GM19468 (cell line): ENCODE measurements around the gene RXRA.

ENCODE experiments used
- ATAC-seq: cut with Tn5 transposase; IDR thresholded peaks from one replicate; pipeline ENCODE4 v1.9.1; 2021; ENCODE audit warnings: mild to moderate bottlenecking, moderate library complexity, moderate number of reproducible peaks; ENCODE audit not compliant: unreplicated experiment; ENCODE audit errors: extremely low read depth

The RXRA gene

DNA sequence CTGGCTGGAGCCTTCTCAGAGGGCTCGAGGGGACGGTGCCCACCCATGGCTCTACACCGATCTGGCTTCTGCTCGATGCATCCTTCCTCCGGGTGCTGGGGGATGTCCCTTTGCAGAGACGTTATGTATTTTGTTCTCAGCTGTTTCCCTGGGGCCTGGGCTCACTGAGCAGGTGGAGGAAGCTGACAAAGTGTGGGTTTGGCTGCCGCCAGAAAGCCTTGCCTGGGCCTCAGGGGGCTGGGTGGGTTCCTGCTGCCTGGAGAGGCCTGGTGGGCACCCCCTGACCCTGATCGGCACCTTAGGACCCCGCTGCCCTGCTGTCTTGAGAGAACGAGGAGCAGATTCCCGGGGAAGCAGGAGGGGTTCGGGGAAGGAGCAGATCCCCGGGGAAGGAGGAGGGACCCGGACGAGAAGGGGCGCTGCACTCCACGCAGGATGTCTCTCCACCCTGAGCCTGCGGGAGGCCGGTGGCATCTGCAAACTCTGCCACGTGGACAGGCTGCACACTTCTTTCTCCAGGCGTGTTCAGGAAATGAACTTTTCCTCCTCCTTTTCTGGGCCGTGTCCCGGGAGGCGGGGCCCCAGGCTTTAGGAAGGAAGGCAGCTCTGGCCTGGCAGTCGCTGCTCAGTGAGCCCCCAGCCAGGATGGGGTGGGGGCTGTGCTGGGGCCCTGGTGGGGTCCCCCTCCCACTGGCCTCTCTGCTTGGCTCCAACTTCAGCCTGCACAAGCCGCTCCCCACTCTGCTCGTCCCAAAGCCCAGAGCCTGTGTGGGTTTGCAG is 148.9 kb downstream of the RXRA start:
- no peak for ATAC-seq

DNA sequence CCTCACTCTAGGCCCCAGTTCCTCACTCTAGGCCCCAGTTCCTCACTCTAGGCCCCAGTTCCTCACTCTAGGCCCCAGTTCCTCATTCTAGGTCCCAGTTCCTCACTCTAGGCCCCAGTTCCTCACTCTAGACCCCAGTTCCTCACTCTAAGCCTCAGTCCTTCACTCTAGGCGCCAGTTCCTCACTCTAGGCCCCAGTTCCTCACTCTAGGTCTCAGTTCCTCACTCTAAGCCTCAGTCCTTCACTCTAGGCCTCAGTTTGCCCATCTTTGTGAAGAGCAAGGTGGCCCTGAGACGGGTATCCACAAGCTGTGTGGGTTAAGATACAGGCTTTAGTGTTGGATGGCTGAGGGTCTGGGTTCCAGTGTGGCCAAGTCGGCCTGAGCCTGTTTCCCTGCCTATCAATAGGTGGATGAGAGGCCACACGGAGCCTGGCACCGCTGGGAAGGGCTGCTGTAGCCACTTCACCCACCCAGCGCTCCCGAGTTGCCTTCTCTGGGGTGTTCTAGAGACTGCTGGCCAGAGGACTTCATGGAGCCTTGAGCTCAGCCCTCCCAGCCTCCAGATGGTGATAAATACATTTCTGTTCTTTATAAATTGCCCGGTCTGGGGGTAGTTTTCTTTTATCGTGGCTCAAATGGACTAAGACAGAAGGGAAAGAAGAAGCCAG is 150.2 kb downstream of the RXRA start:
- no peak for ATAC-seq

DNA sequence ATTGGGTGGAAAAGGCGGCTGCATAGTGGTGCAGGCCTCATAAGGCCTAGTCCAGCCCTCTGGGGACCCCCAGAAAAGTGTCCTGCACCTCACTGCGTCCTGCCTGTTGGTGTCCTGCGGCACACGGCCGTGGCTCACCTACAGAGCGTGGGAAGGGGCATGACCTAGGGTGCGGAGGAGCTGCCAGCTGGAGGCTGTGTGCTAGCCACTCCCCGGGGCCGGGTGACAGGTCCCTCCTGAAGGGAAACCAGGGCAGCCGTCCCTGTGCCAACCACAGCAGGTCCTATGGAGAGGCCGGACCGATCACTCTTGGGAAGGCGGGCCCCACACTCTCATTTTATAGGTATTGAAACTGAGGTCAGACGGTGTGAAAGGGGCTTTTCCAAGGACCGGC is 150.7 kb downstream of the RXRA start:
- ATAC-seq, result no peak

DNA sequence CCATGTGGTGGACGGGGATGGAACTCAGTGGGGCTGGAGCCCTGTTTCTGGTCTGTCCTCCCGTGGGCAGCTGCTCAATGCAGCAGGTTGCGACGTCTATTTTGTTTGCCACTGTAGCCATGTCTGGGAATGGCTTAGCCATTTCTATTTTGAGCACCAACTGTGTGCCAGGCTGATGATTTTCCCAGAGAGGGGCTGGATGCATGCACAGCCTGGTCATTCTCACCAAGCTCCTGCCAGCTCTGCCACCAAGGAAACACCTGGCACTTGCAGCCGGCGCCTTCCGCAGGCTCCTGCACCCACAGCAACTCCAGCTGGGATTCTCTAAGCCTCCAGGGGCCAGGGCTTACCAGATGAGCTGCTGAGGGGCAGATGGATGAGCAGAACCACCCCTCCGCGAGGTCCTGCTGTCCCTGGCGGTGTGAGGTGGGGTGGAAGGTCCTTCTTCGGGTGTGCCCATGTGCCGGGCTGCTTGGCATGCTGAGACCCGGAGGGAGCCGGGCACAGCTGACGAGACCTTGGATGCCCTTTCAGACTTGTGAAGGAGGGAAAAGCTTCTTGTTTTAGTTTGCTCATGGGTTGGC is 151.2 kb downstream of the RXRA start:
- no peak for ATAC-seq

DNA sequence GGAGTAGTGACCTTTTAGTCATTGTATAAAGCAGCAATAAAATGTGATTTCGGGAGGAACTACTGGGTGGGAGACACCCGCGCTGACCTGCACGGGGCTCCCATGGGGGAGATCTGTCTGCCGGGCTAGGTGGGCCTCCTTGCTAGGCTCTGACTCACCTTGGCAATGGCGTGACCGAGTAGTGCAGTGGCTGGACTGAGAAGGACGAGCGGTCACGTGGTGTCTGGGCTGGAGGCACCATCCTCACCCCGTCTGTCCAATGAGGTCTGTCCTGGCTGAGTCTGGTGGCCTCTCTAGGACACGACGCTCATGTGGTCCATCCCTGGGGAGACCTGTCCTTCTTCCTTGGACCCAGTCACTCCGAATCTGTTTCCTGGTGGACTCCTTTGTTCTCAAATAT is 151.7 kb downstream of the RXRA start:
- ATAC-seq, result no peak

DNA sequence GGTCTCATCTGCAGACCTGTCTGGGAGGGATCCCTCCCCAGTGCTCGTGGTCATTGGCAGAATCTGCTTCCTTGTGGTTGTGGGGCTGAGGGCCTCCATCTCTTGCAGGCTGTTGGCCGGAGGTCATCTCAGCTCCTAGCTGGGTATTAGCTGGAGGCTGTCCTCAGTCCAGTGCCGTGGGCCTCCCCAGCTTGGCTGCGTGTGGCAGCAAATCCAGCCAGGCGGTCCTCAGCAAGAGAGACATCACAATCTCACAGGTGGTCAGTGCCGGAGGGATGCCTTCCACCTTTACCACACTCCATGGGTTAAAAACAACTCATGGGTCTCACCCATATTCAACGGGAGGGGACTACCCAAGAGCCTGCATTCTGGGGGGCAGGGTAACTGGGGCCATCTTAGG is 155.5 kb downstream of the RXRA start:
- no peak for ATAC-seq

DNA sequence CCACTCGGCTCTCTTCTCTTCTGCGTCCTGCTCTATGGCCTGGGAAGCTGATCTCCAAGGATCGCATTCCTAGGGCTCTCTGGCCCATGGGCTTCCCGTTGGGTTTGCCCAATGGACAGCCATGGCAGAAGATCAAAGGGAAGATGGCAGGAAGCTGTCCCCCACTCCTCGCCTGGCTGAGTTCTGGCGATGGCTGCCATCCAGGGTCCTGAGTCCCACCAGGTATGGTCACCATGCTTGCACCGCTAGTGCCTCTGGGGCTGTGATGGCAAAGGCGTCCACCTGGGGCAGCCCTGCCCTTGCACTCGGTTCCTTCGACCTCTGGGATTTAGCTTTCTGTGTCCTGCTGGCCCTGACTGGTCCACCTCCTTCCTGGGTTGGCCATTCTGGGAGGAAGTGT is 156.0 kb downstream of the RXRA start:
- ATAC-seq, result no peak

DNA sequence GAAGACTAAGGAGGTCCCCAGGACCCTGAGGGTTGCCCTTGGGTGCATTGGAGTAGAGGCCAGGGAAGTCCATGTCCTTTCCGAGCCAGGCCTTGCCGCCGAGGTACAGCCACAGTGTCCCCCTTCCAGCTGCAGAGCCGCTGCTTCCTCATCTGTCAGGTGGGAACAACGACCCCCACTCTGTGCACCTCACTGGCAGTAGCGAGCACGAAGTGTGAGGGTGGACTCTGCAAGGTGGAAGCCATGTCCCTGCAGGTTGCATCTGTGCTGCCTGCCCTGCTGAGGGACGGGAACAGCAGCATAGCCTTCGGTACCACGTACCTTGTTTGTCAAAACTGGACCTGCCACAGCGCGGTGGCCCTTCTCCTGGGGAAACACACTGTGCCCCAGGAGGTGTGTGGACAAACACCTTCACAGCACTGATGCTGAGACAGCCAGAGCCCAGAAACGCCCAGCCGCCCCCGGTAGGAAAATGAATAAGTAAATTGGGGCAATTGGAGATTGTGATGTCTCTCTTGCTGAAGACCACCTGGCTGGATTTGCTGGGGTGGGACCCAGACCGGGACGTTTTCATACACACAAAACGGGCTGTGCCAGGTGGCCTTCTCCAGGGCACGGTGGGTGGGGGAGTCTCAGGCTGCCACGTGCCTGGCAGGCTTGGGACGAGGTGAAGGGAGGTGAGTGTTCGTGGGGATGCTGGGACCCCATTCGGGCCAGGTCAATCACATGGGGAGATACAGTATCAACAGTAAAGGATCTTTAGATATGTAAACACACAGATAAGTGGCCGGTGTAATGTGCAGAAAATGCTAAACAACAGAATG is 157.3 kb downstream of the RXRA start:
- ATAC-seq, result no peak

DNA sequence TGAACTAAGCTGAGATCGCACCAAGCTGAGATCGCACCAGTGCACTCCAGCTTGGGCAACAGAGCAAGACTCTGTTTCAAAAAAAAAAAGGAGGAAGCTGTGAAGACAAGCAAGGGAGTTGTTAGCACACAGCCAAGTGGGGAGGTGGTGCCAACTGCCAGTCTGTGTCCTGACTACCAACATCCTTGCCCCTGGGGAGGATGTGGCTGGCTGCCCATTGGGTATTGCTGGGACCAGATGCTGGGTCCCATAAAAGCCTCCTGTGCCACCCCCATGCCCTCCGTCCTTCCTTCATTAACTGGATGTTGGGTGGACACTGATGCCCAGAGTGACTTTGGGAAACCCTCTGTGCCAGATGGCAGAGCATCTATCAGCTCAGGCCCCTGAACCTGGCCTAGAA is 158.2 kb downstream of the RXRA start:
- no peak for ATAC-seq

DNA sequence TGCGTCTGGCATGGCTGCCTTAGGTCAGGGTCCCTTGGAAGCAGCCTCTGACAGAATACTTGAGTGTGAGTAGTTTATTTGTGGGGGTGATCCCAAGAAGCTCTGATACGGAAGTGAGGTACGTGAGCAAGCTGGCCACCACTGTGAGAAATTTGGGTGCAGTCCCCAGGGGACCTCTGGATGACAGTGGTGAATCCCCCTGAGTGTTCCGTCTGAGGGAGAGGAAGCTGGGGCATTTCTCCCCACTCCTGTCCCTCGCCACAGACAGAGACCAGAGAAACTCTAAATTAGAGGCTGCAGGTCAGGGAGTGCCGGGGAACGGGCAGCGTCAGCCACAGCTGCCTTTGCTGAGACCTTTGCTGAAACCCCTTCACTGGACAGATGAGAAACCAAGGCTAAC is 159.4 kb downstream of the RXRA start:
- no peak for ATAC-seq

DNA sequence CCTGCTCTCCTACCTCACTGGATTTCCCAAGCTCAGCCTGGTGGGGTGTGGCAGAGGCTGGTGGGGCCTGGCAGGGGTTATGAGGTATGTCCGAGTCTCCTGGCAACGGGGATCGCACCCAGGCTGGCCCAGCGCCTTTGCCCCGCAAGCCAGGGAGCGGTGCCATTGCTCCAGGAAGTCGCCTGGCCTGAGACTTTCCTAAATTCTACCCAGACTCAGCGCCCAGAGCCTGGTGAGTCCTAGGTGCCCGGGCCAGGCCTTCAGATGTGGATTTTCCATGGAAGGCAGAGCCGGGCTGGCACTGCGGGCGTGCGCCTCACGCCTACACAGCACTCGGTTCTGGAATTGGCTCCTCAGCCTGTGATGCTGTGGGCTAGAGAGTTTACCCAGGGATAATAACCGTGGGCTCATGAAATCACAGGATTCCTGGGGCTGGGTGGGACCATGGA is 159.9 kb downstream of the RXRA start:
- no peak for ATAC-seq

DNA sequence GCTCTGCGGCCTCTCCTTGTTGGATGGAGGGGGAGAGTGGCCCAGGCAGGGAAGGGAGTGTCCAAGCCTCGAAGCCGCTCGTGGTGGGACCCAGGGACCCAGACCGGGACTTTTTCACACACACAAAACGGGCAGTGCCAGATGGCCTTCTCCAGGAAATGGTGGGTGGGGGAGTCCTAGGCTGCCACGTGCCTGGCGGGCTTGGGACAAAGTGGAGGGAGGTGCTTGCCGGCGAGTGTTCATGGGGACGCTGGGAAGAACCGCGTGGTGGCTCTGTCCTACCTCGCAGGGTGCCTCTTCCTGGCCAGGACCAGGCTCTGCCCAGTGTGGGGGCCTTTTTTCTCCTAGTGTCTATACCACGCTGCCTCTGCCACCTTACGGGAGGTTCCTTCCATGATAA is 160.3 kb downstream of the RXRA start:
- no peak for ATAC-seq
